IMR-90 (cell line): Measurements from ENCODE around the gene KHNYN.

Experiments used
- BHLHE40 ChIP-seq: fragments of 150-350 bp; IDR thresholded peaks from 2 replicates; pipeline ENCODE4 v1.6.1; 2016; ENCODE audit warnings: mild to moderate bottlenecking, low read depth, low read length
- CTCF ChIP-seq: conservative IDR thresholded peaks from 2 replicates; pipeline ENCODE4 v1.5.1; 2012; ENCODE audit warnings: mild to moderate bottlenecking, low read depth, low read length, improper control_type of control experiment
- MAZ ChIP-seq: IDR thresholded peaks from 2 replicates; pipeline ENCODE4 v1.6.1; 2012; ENCODE audit warnings: low read depth, mild to moderate bottlenecking, low read length, improper control_type of control experiment, moderate library complexity, borderline replicate concordance
- MXI1 ChIP-seq: IDR thresholded peaks from 2 replicates; pipeline ENCODE4 v1.6.1; 2012; ENCODE audit warnings: low read depth, mild to moderate bottlenecking, low read length, moderate library complexity, borderline replicate concordance
- NFE2L2 ChIP-seq: fragments of 150-350 bp; IDR thresholded peaks from 2 replicates; pipeline ENCODE4 v1.6.1; 2016; ENCODE audit warnings: low read depth, mild to moderate bottlenecking, low read length
- POLR2A ChIP-seq: IDR thresholded peaks from 2 replicates; pipeline ENCODE4 v1.6.1; 2012; ENCODE audit warnings: mild to moderate bottlenecking, low read depth, low read length

- TF ChIP-seq POLR2A = no peak
- no peak for TF ChIP-seq NFE2L2
- no peak for TF ChIP-seq MXI1
- TF ChIP-seq CTCF = no peak
- no peak for TF ChIP-seq BHLHE40
- TF ChIP-seq MAZ = no peak
Measured at GRCh38 chr14:24463884-24464785, 34.4 kb downstream of the KHNYN start.
